HCT116 (cell line): ENCODE measurements around the gene ELOVL3. TPM values are rescaled to one million over a fixed set of nuclear protein-coding genes. Genes with fewer than 3 reads are reported as not detected.
"Not testable (repeated sequence)": the region's sequence is repeated elsewhere in the genome, so short reads cannot be mapped to it uniquely, and the experiment has no call there.

Experiments used
- ATAC-seq: fragments of 200-7000 bp; cut with Tn5 transposase; 2 replicates; pipeline ENCODE4 v1.9.1; 2020; ENCODE audit warnings: mild to moderate bottlenecking, moderate library complexity
- BruUV-seq: library from RNA; stranded (reverse); fragments of 400-500 nt; replicated peaks from 2 replicates; lab custom pipeline; 2021; lab: Mats Ljungman, UMichigan
- CTCF ChIA-PET: fragments of 300-600 bp; sonication (Branson Sonifier 250); formaldehyde crosslinking; loops from one replicate; lab custom pipeline; 2021; ENCODE audit warnings: antibody characterized with exemption; lab: Charles Lee
- POLR2A ChIA-PET: fragments of 300-600, 350-600 bp; sonication (Branson Sonifier 250); formaldehyde crosslinking; loops from one replicate; lab custom pipeline; 2021; ENCODE audit warnings: antibody characterized with exemption; lab: Charles Lee
- RAD21 ChIA-PET, 2 experiments: fragments of 300-600 bp; sonication (Branson Sonifier 250); formaldehyde crosslinking; loops; one replicate each; lab custom pipeline; 2023; ENCODE audit warnings: low total read pairs in 2 of 2; ENCODE audit not compliant: uncharacterized antibody in 2 of 2, unreplicated experiment in 2 of 2, low non-redundant PET in 1 of 2; lab: Charles Lee
- DNase-seq: peaks from one replicate; pipeline ENCODE4 v3.0.0-alpha.2; 2010; ENCODE audit warnings: low read depth, low spot score
- H2AFZ ChIP-seq: fragments of 200-600 bp; shearing (Covaris generic), sonication (generic); 2 replicates; pipeline ENCODE4 v1.6.1; 2017; ENCODE audit warnings: low read depth, mixed run types, mixed read lengths, antibody characterized with exemption, low read length; ENCODE audit not compliant: poor library complexity, severe bottlenecking
- H3K27ac ChIP-seq: 2 replicates; pipeline ENCODE4 v1.5.1; 2012; ENCODE audit warnings: low read depth, low read length
- H3K27me3 ChIP-seq: fragments of 200-600 bp; sonication (generic); 2 replicates; pipeline ENCODE4 v1.6.1; 2016; ENCODE audit warnings: mixed run types, low read length, mixed read lengths; ENCODE audit not compliant: insufficient read depth
- H3K36me3 ChIP-seq, 2 experiments: fragments of 200-500 bp in 1 of 2; fragments of 200-600 bp in 1 of 2; sonication (Bioruptor generic) in 1 of 2; sonication (generic) in 1 of 2; 2 replicates each; pipeline versions ENCODE4 v1.5.1 to v1.6.1; 2014 to 2016; ENCODE audit warnings: low read length in 2 of 2, inconsistent platforms in 1 of 2, mixed read lengths in 1 of 2, mixed run types in 1 of 2; ENCODE audit not compliant: insufficient read depth in 2 of 2, control insufficient read depth in 1 of 2
- H3K4me1 ChIP-seq, 2 experiments: fragments of 200-600 bp in 1 of 2; sonication (generic) in 1 of 2; 2 replicates each; pipeline versions ENCODE4 v1.5.1 to v1.6.1; 2012 to 2017; ENCODE audit warnings: low read length in 2 of 2, inconsistent platforms in 1 of 2, mild to moderate bottlenecking in 1 of 2, mixed read lengths in 1 of 2, mixed run types in 1 of 2, moderate library complexity in 1 of 2; ENCODE audit not compliant: insufficient read depth in 2 of 2, control insufficient read depth in 1 of 2
- H3K4me2 ChIP-seq: fragments of 200-600 bp; sonication (generic); 2 replicates; pipeline ENCODE4 v1.6.1; 2017; ENCODE audit warnings: mixed run types, low read length, mixed read lengths
- H3K4me3 ChIP-seq, 2 experiments: fragments of 200-600 bp in 1 of 2; sonication (generic) in 1 of 2; replicated peaks in 1 of 2; 2 replicates each; pipeline ENCODE4 v1.5.1; 2011 to 2016; ENCODE audit warnings: low read length in 2 of 2, control low read depth in 1 of 2, low read depth in 1 of 2, mild to moderate bottlenecking in 1 of 2, mixed read lengths in 1 of 2, mixed run types in 1 of 2
- H3K79me2 ChIP-seq: fragments of 200-600 bp; sonication (generic); 2 replicates; pipeline ENCODE4 v1.6.1; 2017; ENCODE audit warnings: mild to moderate bottlenecking, mixed run types, low read length, moderate library complexity, mixed read lengths; ENCODE audit not compliant: insufficient read depth
- H3K9ac ChIP-seq: fragments of 200-600 bp; sonication (generic); 2 replicates; pipeline ENCODE4 v1.6.1; 2016; ENCODE audit warnings: low read length, mixed read lengths
- H3K9me2 ChIP-seq: fragments of 200-600 bp; sonication (generic), shearing (Covaris generic); 2 replicates; pipeline ENCODE4 v1.6.1; 2017; ENCODE audit warnings: mixed run types, mild to moderate bottlenecking, moderate library complexity; ENCODE audit not compliant: insufficient read depth
- H3K9me3 ChIP-seq, 2 experiments: fragments of 200-500 bp in 1 of 2; fragments of 200-600 bp in 1 of 2; sonication (Bioruptor generic) in 1 of 2; sonication (generic) in 1 of 2; 2 replicates each; pipeline ENCODE4 v1.6.1; 2014 to 2017; ENCODE audit warnings: low read length in 2 of 2, mixed read lengths in 2 of 2, inconsistent platforms in 1 of 2, low read depth in 1 of 2, mild to moderate bottlenecking in 1 of 2, mixed run types in 1 of 2, moderate library complexity in 1 of 2; ENCODE audit not compliant: control insufficient read depth in 1 of 2, insufficient read depth in 1 of 2
- H4K20me1 ChIP-seq: fragments of 200-600 bp; sonication (generic), shearing (Covaris generic); 2 replicates; pipeline ENCODE4 v1.6.1; 2017; ENCODE audit warnings: mixed run types, mild to moderate bottlenecking, moderate library complexity; ENCODE audit not compliant: insufficient read depth
- CEBPB ChIP-seq: IDR thresholded peaks from 2 replicates; pipeline ENCODE4 v1.6.1; 2012; ENCODE audit warnings: low read depth
- SIN3A ChIP-seq: IDR thresholded peaks from 2 replicates; pipeline ENCODE4 v1.6.1; 2012; ENCODE audit warnings: low read depth
- SP1 ChIP-seq: IDR thresholded peaks from 2 replicates; pipeline ENCODE4 v1.6.1; 2012; ENCODE audit warnings: low read depth
- ZBTB33 ChIP-seq: IDR thresholded peaks from 2 replicates; pipeline ENCODE4 v1.6.1; 2011; ENCODE audit warnings: mild to moderate bottlenecking, low read length, moderate library complexity; ENCODE audit not compliant: insufficient replicate concordance; ENCODE audit errors: extremely low read depth
- intact Hi-C: fragments of 100-400 bp; cut with micrococcal nuclease; formaldehyde crosslinking; loops from 2 replicates; pipeline ENCODE4 v1.10.0; 2022
- total RNA-seq: library from RNA; stranded (reverse); gene quantifications from one replicate; pipeline ENCODE4 v1.2.1, GENCODE V29; 2021; ENCODE audit not compliant: unreplicated experiment

ELOVL3 gene
- total RNA-seq, 1 experiment from 2014 or later = 5.5 TPM

DNA sequence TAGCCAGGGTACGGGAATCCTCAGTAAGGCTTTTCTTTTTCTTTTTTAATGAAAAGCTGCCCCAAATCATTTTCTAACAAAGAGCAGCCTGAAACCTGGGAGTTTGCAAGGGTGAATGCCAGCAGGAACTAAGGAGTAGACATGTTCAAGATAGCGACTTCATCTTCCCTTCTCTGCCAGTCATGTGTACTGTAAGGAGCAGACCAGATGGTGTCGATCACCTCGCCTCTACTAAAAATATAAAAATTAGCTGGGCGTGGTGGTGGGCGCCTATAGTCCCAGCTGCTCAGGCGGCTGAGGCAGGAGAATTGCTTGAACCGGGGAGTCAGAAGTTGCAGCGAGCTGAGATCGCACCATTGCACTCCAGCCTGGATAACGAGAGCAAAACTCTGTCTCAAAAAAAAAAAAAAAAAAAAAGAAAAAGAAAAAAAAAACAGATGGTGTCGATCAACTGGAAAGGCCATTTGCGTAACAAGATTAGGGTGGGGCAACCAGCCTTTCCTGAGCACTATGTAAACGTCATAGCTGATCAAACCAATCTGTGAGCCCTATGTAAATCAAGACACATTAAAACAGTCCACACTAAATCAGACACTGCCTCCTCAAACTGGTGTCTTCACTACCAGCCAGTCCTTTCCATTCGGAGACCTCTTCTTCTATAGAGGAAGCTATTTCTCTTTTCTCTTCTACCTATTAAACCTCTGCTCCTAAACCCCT, 40.1 kb upstream of the ELOVL3 start:
- H4K20me1 ChIP-seq = no peaks in the 10 kb centered on the region
- intact Hi-C loops = no loop called here
- no peak for TF ChIP-seq CEBPB
- no peak for TF ChIP-seq SIN3A
- TF ChIP-seq SP1 = no peak
- TF ChIP-seq, all 23 proteins: peak for 0
- H3K9me3 ChIP-seq = peaks cover 16 to 21% of the 10 kb centered on the region in 2 experiments; a peak in 3 of 4 replicates
- H3K4me1 ChIP-seq = no peaks in the 10 kb centered on the region
- no peak overlapping the region for H3K4me3 ChIP-seq
- no peak overlapping the region for H3K9ac ChIP-seq
- no peaks in the 10 kb centered on the region for H3K79me2 ChIP-seq
- H3K27ac ChIP-seq = no peak overlapping the region
- ATAC-seq = no peak
- no peak overlapping the region for H3K4me2 ChIP-seq
- ChIA-PET CTCF (no interaction called here), POLR2A (interaction anchor here (0.7 kb wide), 1 partner anchor 23 kb away, joined by 4 read pairs; no protein-coding TSS in a partner anchor), RAD21 (no interaction called here)
- H2AFZ ChIP-seq = no peak overlapping the region
- no peaks in the 10 kb centered on the region for H3K36me3 ChIP-seq
- no TSS peak for BruUV-seq
- no peaks in the 10 kb centered on the region for H3K9me2 ChIP-seq
- no peaks in the 10 kb centered on the region for H3K27me3 ChIP-seq
- DNase-seq = no peak

DNA sequence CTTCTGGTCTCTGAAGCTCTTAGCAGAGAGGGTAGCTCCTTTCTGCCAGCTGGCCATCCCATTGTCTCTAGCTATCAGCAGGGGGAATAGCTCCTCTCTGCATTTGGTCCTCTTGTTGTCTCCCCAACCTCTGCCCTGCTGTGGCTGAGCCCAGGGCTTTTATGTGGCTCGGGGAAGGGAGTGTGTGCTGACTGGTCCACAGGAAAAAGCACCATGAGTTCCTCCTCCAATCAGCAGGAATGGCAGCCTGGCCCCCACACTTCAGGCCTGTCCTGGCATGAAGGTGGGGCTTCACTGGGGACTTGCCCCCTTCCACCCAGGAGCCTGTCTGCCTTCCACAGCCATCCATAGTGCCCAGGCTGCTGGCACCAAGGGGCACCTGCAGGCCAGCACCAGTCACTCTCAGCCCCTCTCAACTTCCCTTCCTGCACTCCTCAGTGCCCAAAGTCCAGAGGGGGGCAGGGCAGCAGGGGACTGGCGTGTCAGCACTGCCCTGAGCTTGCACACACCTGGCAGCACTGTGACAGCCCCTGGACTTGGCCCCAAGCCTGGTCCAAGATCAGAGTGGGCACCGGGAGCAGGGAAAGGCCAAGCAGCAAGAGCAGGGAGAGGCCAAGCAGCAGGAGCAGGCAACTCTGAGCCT, 37.7 kb upstream of the ELOVL3 start:
- CTCF ChIA-PET = interaction anchor here (1.3 kb wide), 1 partner anchor 19 kb away, joined by 5 read pairs; no protein-coding TSS in a partner anchor
- Histone ChIP-seq H3K27me3 (no peaks in the 10 kb centered on the region), H3K4me2 (no peak overlapping the region), H2AFZ (no peak overlapping the region), H3K79me2 (no peaks in the 10 kb centered on the region), H3K27ac (no peak overlapping the region), H3K4me1 (no peaks in the 10 kb centered on the region), H3K9me3 (peaks cover 25 to 37% of the 10 kb centered on the region in 2 experiments; a peak in 3 of 4 replicates), H3K4me3 (no peak overlapping the region), H3K9ac (no peak overlapping the region), H3K36me3 (peaks cover 0 to 5% of the 10 kb centered on the region in 2 experiments; a peak in 1 of 4 replicates), H3K9me2 (no peaks in the 10 kb centered on the region)
- DNase-seq = no peak
- RAD21 ChIA-PET = no interaction called here
- no TSS peak for BruUV-seq
- POLR2A ChIA-PET = no interaction called here
- peak; percentile 6; the same call in 1 of the 2 replicates for ATAC-seq
- TF ChIP-seq ZBTB33 = no peak
- TF ChIP-seq, all 23 proteins: peak for 0
- H4K20me1 ChIP-seq = no peaks in the 10 kb centered on the region
- intact Hi-C loops = no loop called here

GRCh38 chr10:102188941-102189898, 36.9 kb upstream of the ELOVL3 start:
- H3K27me3 ChIP-seq, H3K4me1 ChIP-seq, H2AFZ ChIP-seq, H4K20me1 ChIP-seq, H3K79me2 ChIP-seq, H3K9ac ChIP-seq, H3K9me2 ChIP-seq, H3K36me3 ChIP-seq, RAD21 ChIA-PET, ATAC-seq, BruUV-seq, DNase-seq, H3K27ac ChIP-seq, H3K4me2 ChIP-seq, intact Hi-C loops, H3K4me3 ChIP-seq: not testable (repeated sequence)
- ChIA-PET CTCF (interaction anchor here (1.3 kb wide), 1 partner anchor 20 kb away, joined by 5 read pairs; no protein-coding TSS in a partner anchor), POLR2A (interaction anchor here (0.7 kb wide), 1 partner anchor 12 kb away, joined by 3 read pairs; no protein-coding TSS in a partner anchor)
- peaks cover 25 to 37% of the 10 kb centered on the region in 2 experiments; a peak in 3 of 4 replicates for H3K9me3 ChIP-seq
